ENCODE data around the gene BTF3.
"Not testable (repeated sequence)": the region's sequence is repeated elsewhere in the genome, so short reads cannot be mapped to it uniquely, and the experiment has no call there.

Gene BTF3

DNA sequence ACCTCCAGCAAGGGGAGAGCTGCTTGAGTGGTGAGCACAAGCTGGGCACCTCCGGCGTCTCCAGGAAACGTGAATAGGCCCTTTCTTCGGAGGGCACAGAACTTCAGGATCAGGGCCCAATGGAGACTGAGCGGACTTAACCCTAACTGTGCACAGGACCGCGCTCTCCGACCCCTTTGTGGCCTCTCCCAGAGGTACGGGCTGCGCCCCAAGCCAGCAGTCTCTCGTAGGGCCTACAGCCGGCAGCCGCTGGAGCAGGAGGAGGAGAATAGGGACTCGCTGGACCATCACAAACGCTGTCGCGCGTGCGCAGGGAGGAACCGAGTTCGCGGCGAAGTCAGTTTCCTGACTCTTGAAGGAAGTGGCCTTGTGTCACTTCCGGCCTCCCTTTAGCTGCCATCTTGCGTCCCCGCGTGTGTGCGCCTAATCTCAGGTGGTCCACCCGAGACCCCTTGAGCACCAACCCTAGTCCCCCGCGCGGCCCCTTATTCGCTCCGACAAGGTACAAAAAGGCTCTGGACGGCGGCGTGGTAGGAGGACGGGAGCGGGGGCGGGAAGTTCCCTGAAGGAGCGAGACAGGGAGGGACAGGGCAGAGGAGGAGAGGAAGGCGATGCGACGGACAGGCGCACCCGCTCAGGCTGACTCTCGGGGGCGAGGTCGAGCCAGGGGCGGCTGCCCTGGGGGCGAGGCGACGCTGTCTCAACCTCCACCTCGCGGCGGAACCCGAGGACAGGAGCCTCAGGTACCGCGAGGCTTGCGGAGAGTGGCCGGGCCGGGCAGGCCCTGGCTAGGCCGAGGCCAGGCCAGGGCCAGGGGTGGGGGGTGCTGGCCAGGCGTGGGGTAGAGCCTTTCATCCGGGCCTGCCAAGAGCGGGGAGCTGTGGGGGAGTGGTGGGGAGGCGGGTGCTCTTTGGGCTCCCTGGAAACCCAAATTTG, at the start of gene BTF3:
BTF3 (plus strand) TSS at position 386 of the 936 bp plus-strand sequence; CDS start at position 612, 226 bp downstream.
- peak; percentile 99 for DNase-seq (ENCODE audit: low spot score)

DNA sequence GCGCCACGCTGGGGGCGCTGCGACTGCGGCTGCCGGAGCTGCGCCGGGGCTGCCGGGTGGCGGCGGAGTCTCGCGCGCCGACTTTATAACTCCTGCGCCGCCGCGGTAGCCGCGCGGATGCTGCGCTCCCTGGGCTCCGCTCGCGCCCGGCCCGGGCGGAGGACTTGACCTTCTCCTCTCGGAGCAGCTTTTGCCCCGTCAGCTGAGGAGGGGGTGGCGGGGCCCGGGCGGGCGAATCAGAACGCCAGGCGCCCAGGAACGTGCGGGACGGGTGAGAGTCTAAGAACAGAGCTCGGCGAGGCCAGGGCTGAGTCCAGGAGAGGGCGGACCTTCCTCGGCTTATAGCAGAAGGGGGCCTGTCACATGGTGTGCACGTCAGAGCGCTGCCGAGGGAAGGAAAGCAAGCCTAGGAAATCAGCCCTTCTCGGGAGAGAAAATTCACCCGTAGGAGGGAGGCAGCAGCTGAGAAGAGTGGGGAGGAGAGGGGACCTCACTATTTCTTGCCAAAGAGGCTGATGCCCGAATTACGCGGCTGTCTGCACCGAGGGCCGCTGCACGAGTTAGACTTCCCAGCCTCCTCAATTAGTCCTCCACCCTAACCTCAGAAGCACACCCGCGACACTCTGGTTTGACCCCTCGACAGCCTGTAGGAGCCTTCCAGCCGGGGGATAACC, 49.6 kb upstream of the BTF3 start, which contains the start of gene FOXD1:
FOXD1 (minus strand) TSS at position 315 of the 674 bp plus-strand sequence. CDS start 415 bp downstream, outside the sequence.
- DNase-seq (ENCODE audit: low spot score), result no peak

DNA sequence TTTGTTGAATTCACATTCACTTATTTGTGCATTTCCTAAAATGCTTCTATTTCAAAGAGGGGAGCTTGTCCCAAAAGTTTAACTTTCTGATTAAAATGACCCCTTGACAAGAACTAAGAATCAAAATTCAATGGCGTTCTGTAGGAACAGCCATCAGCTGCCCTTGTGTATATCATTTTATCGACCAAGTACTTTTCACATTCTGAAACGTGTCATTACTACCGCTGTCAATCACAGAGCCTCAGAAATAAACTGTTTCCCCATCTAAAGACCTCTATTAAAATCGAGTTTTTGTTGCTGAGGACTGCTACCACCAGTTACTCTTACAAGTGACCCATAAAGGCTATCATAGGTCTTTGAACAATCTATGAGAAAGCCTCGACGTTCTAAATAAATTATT, 48.1 kb upstream of the BTF3 start:
- DNase-seq (ENCODE audit: low spot score), result no peak

DNA sequence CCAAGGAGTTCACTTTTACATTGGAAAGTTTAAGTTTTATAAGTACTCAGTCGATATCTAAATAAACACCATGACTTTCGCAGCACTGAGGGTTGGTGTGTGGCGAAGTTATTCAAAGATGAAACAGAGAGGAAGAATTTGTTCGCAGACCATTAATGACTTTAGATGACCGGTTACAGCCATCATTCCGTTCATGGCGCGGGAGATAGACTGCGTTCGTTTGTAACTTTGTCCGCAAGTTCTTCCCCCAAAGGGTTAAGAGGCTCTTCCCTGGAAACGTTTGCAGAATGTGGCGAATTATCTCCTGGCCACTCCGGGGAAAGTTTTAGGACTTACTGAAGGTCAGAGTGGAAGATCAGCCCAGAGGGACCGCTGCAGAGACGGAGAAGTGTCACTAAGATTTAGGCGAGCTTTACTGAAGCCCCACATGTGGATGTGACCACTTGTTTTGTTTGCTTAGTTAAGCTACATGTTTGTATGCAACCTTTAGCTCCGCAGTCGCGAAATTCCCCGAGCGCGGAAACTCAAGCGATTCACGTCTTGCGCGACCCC, 47.5 kb upstream of the BTF3 start:
- DNase-seq (ENCODE audit: low spot score), result no peak

DNA sequence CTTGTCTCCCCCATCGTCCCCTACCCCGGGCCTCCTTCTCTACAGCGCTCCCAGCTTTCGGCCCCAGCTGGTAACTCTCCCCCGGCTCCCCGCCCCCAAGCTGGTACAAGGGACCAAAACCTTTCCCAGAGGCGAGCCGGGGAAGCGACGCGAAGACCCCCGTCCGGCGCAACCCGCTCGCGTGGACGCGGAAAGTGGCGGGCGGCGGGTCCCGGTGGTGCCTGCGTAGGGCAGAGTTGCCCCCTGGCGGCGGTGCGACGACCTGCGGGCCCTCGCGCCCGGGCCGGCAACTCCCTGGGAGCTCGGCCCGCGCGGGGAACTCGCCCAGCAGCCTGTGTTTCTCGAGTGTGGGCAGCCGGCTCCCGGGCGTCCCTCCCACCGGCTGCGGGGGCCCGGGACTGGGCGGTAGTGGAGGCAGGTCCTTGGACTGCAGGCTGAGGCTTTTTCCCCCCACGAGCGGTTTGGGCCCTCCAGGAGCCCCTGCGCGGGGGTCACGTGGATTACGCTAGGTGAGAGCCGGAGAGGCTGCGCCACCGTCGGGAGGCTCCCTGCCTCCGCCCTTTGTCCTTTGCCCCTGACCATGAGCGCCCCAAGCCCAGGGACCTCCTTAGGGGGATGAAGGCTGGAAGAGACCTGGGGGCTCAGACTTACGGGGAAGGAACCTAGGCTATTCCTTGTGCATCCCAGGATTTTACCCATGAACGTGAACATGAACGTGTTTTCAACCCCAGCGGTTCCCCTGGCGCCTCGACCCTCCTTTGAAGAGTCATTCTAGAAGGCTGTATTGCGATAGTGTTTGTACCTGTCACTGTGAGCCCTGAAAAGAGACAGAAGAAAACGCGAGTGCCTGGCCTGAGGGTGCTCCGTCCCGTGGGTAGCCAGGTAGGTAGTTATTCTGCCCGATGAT, 46.8 kb upstream of the BTF3 start:
- no peak for DNase-seq (ENCODE audit: low spot score)

DNA sequence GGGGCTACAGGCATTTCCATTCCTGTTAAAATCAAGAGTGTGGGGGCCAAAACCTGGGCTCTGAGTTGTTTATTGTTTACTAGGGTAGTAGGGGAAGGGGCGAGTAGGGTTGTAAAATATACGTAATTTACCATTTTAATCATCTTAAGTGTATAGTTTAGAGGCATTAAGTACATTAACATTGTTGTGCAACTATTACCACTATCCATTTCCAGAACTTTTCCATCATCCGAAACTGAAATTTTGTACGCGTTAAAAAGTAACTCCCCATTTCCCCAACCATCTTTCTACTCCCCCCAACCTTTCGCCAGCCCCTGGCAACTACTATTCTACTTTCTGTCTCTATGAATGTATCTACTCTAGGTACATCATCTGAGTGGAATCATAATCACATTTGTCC, 46.0 kb upstream of the BTF3 start:
- DNase-seq (ENCODE audit: low spot score), result no peak

DNA sequence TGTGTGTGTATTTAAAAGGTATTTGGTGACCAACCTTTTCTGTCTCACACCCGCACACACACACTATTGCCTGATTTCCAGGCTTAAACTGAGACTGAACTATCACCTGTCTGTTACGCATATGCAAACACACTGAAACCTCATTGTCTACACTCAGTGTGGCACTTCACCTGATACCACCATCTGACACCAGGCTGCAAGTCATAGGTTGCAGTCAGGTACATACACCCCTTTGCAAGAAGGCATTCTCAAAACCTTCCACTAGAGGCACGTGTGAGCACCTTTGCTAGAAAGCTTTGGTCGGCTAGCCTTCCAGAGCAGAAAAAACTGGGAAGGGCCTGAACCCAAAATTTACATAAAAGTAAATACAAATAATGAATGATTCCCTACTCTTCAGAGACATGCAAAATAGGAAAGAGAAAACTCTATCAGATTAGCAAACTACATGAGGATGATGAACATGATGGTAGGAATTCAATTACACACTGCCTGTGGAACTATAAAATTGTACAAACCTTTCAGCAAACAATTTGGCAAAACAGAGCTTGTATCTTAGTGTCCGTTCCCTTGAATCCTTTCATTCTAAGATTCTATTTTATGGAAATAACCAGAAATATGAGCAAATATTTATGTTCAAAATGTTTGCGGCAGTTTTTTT, 43.7 kb upstream of the BTF3 start:
- DNase-seq (ENCODE audit: low spot score), result no peak

DNA sequence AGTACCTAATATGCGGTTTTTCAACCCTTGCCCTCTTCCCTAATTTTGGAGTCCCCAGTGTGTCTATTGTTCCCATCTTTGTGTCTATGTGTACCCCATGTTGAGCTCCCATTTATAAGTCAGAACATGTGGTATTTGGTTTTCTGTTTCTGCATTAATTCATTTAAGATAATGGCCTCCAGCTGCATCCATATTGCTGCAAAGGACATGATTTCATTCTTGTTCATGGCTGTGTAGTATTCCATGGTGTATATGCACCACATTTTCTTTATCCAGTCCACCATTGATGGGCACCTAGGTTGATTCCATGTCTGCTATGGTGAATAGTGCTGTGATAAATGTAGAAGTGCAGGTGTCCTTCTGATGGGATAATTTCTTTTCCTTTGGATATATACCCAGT, 41.8 kb upstream of the BTF3 start:
- not testable (repeated sequence) for DNase-seq (ENCODE audit: low spot score)

DNA sequence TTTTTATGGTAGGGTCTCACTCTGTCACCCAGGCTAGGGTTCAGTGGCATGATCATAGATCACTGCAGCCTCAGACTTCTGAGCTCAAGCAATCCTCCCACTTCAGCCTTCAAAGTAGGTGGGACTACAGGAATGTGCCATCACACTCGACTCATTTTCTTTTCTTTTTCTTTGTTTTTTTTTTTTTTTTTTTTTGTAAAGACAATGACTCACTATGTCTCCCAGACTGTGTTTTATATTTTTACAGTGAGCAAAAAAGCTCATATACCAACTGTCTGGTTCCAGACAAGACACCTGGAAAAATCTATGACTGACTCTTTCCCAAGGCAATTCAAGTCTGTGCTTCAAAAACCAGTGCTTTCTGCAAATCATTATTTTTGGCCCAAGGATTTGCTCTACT, 38.9 kb upstream of the BTF3 start:
- no peak for DNase-seq (ENCODE audit: low spot score)

DNA sequence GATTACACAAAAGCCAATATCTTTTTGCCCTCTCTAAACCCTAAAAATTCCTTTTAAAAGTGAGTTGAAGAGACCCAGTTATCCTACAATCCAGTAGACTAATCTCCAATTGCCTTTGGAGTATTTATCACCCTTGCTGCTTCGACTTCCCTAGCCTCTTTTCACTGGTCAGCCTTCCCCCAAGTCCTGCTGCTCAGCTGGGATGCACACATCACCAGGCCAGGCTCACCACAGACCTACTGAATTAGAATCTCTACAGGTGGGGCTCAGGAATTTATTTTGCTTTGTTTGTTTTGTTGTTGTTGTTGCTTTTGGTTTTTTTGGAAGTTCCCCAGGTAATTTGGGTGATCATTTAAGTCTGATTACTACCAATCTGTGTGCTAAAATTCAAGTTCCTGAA, 38.1 kb upstream of the BTF3 start:
- DNase-seq (ENCODE audit: low spot score), result no peak

DNA sequence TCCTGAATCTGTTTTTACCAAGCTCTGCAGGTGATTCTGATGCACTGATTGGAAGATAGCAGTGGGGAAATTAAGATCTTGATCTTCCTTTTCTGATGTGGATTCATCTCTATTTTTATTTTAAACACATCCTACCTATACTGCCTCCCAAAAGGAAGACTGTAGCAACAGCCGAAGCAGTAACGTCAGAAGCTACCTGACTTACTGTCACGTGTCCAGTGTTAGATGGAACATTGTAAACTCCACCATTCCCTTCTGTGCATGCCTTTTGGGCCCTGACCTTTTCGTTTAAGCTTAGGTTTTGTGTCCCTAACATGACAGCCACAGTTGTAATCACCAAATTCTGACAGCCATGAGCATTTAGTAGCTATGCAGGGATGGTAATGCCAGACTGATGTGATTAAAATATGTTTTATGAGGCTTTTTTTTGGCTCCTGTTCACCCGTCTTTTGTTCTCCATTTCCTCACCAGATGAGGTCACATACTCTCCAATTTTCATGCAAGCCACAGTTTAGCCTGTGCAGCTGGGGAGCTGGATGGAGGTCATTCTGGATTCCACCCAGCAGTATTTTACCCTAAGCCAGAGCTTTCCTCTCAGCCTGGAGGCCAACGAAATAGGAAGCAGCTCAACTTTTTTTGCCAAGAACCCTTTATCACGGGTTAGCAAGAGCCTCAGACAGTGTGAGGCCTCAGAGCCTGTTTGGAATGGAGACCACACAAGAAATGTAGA, 34.1 kb upstream of the BTF3 start:
- DNase-seq (ENCODE audit: low spot score), result no peak

DNA sequence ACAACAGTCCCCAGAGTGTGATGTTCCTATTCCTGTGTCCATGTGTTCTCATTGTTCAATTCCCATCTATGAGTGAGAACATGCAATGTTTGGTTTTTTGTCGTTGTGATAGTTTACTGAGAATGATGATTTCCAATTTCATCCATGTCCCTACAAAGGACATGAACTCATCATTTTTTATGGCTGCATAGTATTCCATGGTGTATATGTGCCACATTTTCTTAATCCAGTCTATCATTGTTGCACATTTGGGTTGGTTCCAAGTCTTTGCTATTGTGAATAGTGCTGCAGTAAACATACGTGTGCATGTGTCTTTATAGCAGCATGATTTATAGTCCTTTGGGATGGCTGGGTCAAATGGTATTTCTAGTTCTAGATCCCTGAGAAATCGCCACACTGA, 29.6 kb upstream of the BTF3 start:
- not testable (repeated sequence) for DNase-seq (ENCODE audit: low spot score)

DNA sequence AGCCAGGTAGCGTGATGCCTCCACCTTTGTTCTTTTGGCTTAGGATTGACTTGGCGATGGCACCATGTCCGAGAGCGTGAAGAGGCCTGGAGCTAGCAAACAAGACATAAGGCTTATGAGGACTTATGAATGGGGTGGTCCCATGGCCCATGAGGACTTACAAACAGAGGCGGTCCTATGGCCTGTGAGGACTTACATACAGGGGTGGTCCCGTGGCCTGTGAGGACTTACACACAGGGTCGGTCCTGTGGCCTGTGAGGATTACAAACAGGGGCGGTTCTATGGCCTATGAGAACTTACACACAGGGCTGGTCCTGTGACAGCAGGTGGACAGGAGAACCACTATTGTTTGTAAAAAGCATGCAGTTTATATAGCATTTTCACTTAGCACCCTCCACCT, 28.4 kb upstream of the BTF3 start:
- no peak for DNase-seq (ENCODE audit: low spot score)

DNA sequence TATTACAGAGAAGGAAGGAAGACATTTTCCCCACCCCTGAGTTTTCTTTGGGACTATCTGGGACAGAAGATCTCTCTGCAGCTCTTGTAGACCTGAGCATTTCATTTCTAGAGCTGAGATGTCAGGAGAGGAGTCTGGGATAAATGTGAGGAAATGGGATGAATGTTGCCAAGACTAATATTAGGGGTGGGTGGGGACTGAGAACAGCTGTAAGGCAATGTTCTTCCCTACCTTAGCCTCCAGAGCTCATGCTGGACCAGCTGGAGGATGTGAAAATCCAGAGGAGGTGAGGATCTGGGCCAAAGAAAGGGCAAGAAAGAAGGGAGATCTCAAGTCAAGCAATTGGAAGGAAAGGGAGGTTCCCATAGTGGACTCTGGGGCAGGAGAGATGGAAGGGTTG, 26.6 kb upstream of the BTF3 start:
- DNase-seq (ENCODE audit: low spot score), result no peak

DNA sequence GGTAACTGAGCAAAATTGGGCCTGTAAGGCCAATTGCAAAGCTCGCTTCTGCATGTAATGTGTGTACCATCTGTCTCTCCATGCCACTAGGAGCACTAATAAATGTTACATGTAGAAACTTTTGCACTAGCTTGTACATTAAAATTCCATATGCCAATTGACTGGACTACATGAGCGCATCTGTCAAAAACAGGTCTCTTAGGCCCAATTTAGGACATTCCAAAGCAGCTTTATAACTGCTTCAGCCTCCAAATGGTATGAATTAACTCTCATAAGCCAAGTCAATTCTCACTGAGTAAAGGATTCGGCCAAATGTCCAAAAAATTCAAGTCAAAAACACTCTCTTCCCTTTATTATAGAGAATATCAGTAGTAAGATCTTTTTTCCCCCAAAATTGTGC, 26.1 kb upstream of the BTF3 start:
- no peak for DNase-seq (ENCODE audit: low spot score)

DNA sequence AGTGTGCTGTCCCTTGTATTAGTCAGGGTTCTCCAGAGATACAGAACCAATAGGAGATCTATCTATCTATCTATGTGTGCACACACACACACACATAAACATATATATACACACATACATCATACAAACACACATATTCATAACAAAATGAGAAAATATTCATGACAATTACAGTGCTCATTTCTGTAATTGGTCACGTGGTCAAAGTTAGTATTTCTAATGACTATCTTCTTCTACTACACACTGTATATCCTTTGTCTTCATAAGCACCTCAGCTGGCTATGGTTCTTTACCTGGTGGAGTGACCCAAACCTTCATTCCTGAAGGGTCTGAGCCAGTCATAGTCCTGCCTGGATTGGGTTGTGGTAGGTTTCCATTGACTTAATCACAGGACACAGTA, 17.7 kb upstream of the BTF3 start:
- no peak for DNase-seq (ENCODE audit: low spot score)

DNA sequence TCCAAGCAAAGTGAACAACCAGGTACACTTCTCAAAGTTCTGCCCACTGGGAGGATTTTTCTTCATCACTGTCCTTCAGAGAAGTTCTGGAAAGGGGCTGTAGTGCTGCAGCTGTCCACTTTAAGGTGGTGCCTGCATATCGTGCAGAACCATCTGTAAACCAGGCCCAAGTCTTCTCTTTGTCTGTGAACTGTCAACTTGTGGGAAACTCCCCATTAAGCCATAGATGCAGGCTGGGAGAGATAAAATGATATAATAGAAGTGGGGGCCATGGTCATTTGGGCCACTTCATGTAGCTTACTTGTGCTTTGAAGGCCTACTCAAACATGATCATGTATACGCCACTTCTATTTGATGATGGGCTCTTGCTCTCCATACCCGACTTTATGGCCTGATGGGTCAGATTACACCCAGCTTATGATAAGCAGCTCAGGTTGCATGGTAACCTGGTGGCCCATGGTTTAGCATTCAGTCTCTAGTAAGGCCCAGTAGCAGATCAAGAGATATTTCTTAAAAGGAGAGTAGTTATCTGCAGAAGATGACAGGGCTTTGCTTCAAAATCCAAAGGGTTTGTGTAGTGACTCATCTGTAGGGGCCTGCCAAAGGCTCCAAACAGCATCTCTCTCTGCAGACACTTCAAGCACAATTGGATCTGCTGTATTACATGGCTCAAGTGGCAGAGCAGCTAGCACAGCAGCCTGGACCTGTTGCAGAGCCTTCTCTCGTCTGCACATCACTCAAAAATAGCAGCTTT, 15.7 kb upstream of the BTF3 start:
- DNase-seq (ENCODE audit: low spot score), result no peak

DNA sequence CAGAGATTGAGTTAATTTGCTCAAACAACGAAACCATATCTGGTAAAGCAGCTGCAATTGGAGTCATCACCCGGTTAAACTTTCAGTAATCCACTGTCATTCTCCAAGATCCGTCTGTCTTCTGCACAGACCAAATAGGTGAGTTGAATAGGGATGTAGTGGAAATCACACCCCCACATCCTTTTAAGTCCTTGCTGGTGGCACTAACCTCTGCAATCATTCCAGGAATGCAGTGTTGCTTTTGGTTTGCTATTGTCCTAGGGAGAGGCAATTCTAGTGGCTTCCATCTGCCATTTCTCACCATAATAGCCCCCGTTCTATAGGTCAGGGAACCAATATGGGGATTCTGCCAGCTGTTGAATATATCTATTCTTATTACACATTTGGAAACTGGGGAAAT, 14.6 kb upstream of the BTF3 start:
- DNase-seq (ENCODE audit: low spot score), result no peak

DNA sequence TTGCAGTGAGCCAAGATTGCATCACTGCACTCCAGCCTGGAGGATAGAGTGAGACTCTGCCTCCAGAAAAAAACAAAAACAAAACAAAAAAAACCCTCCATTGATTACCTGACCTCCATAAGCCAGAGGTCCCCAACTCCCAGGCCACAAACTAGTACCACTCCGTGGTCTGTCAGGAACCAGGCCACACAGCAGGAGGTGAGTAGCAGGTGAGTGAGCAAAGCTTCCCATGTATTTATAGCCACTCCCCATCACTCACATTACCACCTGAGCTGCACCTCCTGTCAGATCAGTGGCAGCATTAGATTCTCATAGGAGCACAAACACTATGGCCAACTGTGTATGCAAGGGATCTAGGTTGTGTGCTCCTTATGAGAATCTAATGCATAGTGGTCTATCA, 13.7 kb upstream of the BTF3 start:
- no peak for DNase-seq (ENCODE audit: low spot score)

DNA sequence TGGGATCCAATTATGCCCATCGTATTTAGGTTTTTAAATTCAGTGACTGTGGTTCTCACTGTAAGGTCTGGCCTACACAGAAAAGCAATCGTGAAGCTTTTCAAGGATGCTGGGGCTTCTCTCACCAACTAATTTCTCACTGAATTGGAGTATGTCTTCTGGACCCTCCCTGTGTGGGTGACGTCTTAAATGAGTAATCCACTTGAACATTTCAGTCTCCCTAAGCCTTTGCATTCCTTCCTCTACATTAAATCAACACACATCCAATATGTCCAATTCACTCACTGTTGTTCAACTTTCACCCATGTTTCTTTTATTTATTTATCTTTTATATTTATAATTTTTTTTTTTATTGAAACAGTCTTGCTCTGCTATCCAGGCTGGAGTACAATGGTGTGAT, 12.5 kb upstream of the BTF3 start:
- no peak for DNase-seq (ENCODE audit: low spot score)

All from putamen (tissue), 1 donor.